Measurements from ENCODE around the gene ARPC1B. TPM values are rescaled to one million over a fixed set of nuclear protein-coding genes. Genes with fewer than 3 reads are reported as not detected.

ARPC1B gene
- total RNA-seq, 1 experiment from 2014 or later, result 381 TPM

GRCh38 chr7:99395616-99396327 lies 21.2 kb downstream of the ARPC1B start:
- 0 out of 2 replicates have a peak, but pooled peaks cover 2% of the 10 kb centered on the region for H4K20me1 ChIP-seq (ENCODE audit: low read length)
- intact Hi-C loops (cut with micrococcal nuclease), result no loop called here

GRCh38 chr7:99396418-99397296 lies 22.1 kb downstream of the ARPC1B start:
- no peak overlapping the region for H3K9ac ChIP-seq (ENCODE audit: low read length)
- DNase-seq, result no peak
- H3K4me3 ChIP-seq (ENCODE audit: low read length), result no peak overlapping the region
- POLR2A ChIA-PET (ENCODE audit: unreplicated experiment), result no interaction called here
- no peaks in the 10 kb centered on the region for H3K9me2 ChIP-seq (replicated peaks; ENCODE audit: low read length)
- no peak for TF ChIP-seq CTCF (conservative IDR thresholded peaks at IDR 0.05; ENCODE audit: low read depth, low read length)
- no peak for TF ChIP-seq EZH2phosphoT487 (IDR thresholded peaks at IDR 0.05; ENCODE audit: borderline replicate concordance, low read length)
- TF ChIP-seq EZH2 (IDR thresholded peaks at IDR 0.05; ENCODE audit: low read length, unreplicated experiment), result no peak
- no peaks in the 10 kb centered on the region for H3K27me3 ChIP-seq (ENCODE audit: low read length)
- no peak overlapping the region for H3K27ac ChIP-seq (ENCODE audit: low read length)
- no peaks in the 10 kb centered on the region for H3K4me1 ChIP-seq (ENCODE audit: insufficient read depth, low read length)
- BruUV-seq (replicated peaks), result TSS peak; percentile 5
- H3K4me2 ChIP-seq (ENCODE audit: low read length), result no peak overlapping the region
- CTCF ChIA-PET, result interaction anchor here (0.6 kb wide), 1 partner anchor 183 kb away, joined by 3 read pairs; no protein-coding TSS in a partner anchor
- no peaks in the 10 kb centered on the region for H3F3A ChIP-seq (ENCODE audit: low read length, unreplicated experiment)
- no peaks in the 10 kb centered on the region for H3K9me3 ChIP-seq (ENCODE audit: low read length)
- no peaks in the 10 kb centered on the region for H3K79me2 ChIP-seq (ENCODE audit: low read length)
- peaks cover 22% of the 10 kb centered on the region for H3K36me3 ChIP-seq (ENCODE audit: low read depth, low read length)
- no peak for ATAC-seq
- H4K20me1 ChIP-seq (ENCODE audit: low read length), result 0 out of 2 replicates have a peak, but pooled peaks cover 2% of the 10 kb centered on the region
- intact Hi-C loops (cut with micrococcal nuclease), result no loop called here
- H2AFZ ChIP-seq (ENCODE audit: low read length), result no peak overlapping the region

More at GRCh38 chr7:99395616-99396327, 21.2 kb downstream of the ARPC1B start:
- no peaks in the 10 kb centered on the region for H3F3A ChIP-seq (ENCODE audit: low read length, unreplicated experiment)
- H3K27ac ChIP-seq (ENCODE audit: low read length), result no peak overlapping the region
- H3K9ac ChIP-seq (ENCODE audit: low read length), result no peak overlapping the region
- H2AFZ ChIP-seq (ENCODE audit: low read length), result no peak overlapping the region
- TF ChIP-seq CTCF (conservative IDR thresholded peaks at IDR 0.05; ENCODE audit: low read depth, low read length) (no peak), EZH2 (IDR thresholded peaks at IDR 0.05; ENCODE audit: low read length, unreplicated experiment) (no peak), EZH2phosphoT487 (IDR thresholded peaks at IDR 0.05; ENCODE audit: borderline replicate concordance, low read length) (no peak)
- no peak overlapping the region for H3K4me3 ChIP-seq (ENCODE audit: low read length)
- TSS peak; percentile 88 for BruUV-seq (replicated peaks)
- ATAC-seq (no peak), DNase-seq (no peak)
- no peaks in the 10 kb centered on the region for H3K27me3 ChIP-seq (ENCODE audit: low read length)
- H3K9me3 ChIP-seq (ENCODE audit: low read length), result no peaks in the 10 kb centered on the region
- no peak overlapping the region for H3K4me2 ChIP-seq (ENCODE audit: low read length)
- H3K36me3 ChIP-seq (ENCODE audit: low read depth, low read length), result peaks cover 17% of the 10 kb centered on the region
- H3K4me1 ChIP-seq (ENCODE audit: insufficient read depth, low read length), result no peaks in the 10 kb centered on the region
- no peaks in the 10 kb centered on the region for H3K9me2 ChIP-seq (replicated peaks; ENCODE audit: low read length)
- no peaks in the 10 kb centered on the region for H3K79me2 ChIP-seq (ENCODE audit: low read length)
- CTCF ChIA-PET, result no interaction called here
- POLR2A ChIA-PET (ENCODE audit: unreplicated experiment), result no interaction called here
